Activated CD4-positive, alpha-beta T cell treated with anti-CD3 and anti-CD28 coated beads, Interleukin-2, Interleukin-6, amounts not matched to agents 100 ng/mL and 50 ng/mL, durations not matched to agents 16 hours and 8 hours (primary cell): Measurements from ENCODE around the gene MNS1.
"Not testable (repeated sequence)": the region's sequence is repeated elsewhere in the genome, so short reads cannot be mapped to it uniquely, and the experiment has no call there.

Experiments used
- DNase-seq: peaks from one replicate; pipeline ENCODE4 v3.0.0-alpha.2; 2020

MNS1 gene

GRCh38 chr15:56442354-56442753 is 22.6 kb downstream of the MNS1 start:
- no peak for DNase-seq

GRCh38 chr15:56440214-56440770 is 24.6 kb downstream of the MNS1 start:
- no peak for DNase-seq

GRCh38 chr15:56432304-56432703 is 32.6 kb downstream of the MNS1 start:
- DNase-seq: no peak

GRCh38 chr15:56428821-56429458 is 36.0 kb downstream of the MNS1 start:
- peak; percentile 23 for DNase-seq

- no peak for DNase-seq
These were observed 39.0 kb downstream of the MNS1 start for GRCh38 chr15:56425976-56426375.

GRCh38 chr15:56425276-56425675 is 39.7 kb downstream of the MNS1 start:
- DNase-seq: no peak

GRCh38 chr15:56413114-56413733 is 51.7 kb downstream of the MNS1 start:
- DNase-seq: not testable (repeated sequence)

GRCh38 chr15:56411122-56411749 is 53.7 kb downstream of the MNS1 start:
- DNase-seq: no peak

- DNase-seq: no peak
These were observed 54.2 kb downstream of the MNS1 start for GRCh38 chr15:56410721-56411120.

- not testable (repeated sequence) for DNase-seq
These were observed 65.7 kb downstream of the MNS1 start for GRCh38 chr15:56399209-56399608.

GRCh38 chr15:56397325-56397724 is 67.6 kb downstream of the MNS1 start:
- not testable (repeated sequence) for DNase-seq

GRCh38 chr15:56394909-56395308 is 70.0 kb downstream of the MNS1 start:
- DNase-seq: no peak

GRCh38 chr15:56393277-56393676 is 71.7 kb downstream of the MNS1 start:
- no peak for DNase-seq

- no peak for DNase-seq
These were observed 74.1 kb downstream of the MNS1 start for GRCh38 chr15:56390739-56391267.

GRCh38 chr15:56385908-56386307 is 79.0 kb downstream of the MNS1 start:
- DNase-seq: no peak

- no peak for DNase-seq
These were observed 81.9 kb downstream of the MNS1 start for GRCh38 chr15:56383010-56383409.
